ENCODE results near the gene CDC42EP4. TPM values are rescaled to one million over a fixed set of nuclear protein-coding genes. Genes with fewer than 3 reads are reported as not detected.

CDC42EP4 gene
- total and polyA plus RNA-seq, 2 donors = 24.0 to 56.2 TPM

DNA sequence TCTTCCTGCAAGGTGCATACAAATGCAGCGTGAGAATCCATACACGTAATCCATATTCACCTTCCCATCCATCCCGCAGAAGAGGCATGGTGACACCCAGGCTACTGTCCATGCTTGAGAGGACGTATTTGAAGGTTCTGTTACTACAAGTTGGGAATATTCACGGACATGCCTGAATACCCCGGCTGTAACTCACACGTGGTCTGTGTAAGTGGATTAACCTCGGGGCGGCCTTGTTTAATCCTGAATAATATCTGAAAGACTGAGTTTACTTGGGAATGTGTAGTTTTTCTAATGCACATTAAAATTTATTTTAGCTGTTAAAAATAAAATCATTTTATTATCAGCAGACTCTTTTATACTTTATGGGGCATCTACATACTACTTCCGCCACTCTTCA is 63.3 kb downstream of the CDC42EP4 start:
- no peak overlapping the region for H3K4me3 ChIP-seq (ENCODE audit: low read depth, low read length)
- H3K4me1 ChIP-seq (ENCODE audit: insufficient read depth) = no peaks in the 10 kb centered on the region
- 89% methylated on average over 10 of the region's 10 CpGs for WGBS
- DNase-seq (ENCODE audit: extremely low spot score) = no peak
- H3K27ac ChIP-seq (ENCODE audit: low read depth) = no peak overlapping the region
- H3K36me3 ChIP-seq (ENCODE audit: insufficient read depth) = no peaks in the 10 kb centered on the region

DNA sequence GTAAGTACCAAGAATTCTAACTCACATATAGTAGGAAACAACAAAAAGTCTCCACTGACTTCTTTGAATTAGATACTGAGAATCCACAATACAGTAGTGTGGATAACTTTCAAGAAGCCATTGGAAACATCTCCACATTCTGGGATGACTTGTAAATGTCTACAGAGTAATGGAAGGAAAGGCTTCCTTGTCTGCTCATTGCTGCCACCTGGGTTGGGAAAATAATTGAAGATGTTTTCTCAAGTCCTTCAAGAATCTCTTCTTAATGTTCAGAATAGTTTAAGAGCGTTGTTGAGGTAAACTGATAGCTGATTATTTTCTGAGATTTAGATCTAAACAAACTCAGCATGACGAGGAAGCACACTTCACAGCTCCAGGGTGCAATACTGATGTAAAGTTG is 64.1 kb downstream of the CDC42EP4 start:
- 88% methylated on average over 2 of the region's 2 CpGs for WGBS
- Histone ChIP-seq H3K36me3 (ENCODE audit: insufficient read depth) (no peaks in the 10 kb centered on the region), H3K4me3 (ENCODE audit: low read depth, low read length) (no peak overlapping the region), H3K4me1 (ENCODE audit: insufficient read depth) (no peaks in the 10 kb centered on the region), H3K27ac (ENCODE audit: low read depth) (no peak overlapping the region)
- no peak for DNase-seq (ENCODE audit: extremely low spot score)

DNA sequence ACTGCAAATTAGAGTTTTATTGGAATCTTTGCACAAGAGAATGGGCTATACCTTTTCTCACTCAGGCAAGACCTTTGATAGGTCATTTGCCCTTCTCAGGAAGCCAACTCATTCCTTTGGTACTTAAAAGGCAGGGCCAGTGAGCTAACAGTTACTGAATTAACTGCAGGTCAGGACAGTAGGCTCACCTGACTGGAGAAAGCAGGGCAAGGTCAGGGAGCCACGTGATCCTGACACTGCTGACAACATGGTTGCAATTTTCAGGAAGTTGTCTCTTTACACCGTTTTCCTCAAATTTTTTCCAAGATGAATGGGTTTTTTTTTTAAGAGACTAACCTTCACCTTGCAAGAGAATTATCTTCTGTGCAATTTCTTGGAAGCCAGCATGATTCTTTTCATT is 71.2 kb downstream of the CDC42EP4 start:
- no peak for DNase-seq (ENCODE audit: extremely low spot score)
- no peak overlapping the region for H3K4me3 ChIP-seq (ENCODE audit: low read depth, low read length)
- WGBS = 67% methylated on average over 2 of the region's 2 CpGs
- no peak overlapping the region for H3K27ac ChIP-seq (ENCODE audit: low read depth)
- H3K4me1 ChIP-seq (ENCODE audit: insufficient read depth) = no peaks in the 10 kb centered on the region
- peaks cover 3% of the 10 kb centered on the region for H3K36me3 ChIP-seq (ENCODE audit: insufficient read depth)

DNA sequence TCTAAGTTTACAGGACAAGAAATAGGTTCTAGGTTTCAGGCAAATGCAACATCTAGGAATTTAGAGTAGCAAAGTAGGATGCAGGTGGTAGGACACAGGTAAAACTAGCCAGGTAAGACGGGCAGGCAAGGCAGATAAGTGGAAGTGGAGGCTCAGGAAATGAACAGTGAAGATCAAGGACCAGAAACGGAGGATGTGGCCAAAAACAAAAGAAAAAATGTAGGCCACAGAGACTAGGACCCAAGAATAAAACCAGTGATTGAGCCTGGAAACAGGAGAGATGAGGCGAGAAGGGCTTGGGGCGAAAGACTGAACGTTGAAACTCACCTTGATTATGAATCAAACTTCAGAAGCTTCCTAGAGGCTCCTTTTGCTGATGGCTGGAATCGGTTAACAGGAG is 74.1 kb downstream of the CDC42EP4 start:
- WGBS = 72% methylated on average over 6 of the region's 6 CpGs
- Histone ChIP-seq H3K4me3 (ENCODE audit: low read depth, low read length) (no peak overlapping the region), H3K27ac (ENCODE audit: low read depth) (no peak overlapping the region), H3K4me1 (ENCODE audit: insufficient read depth) (no peaks in the 10 kb centered on the region), H3K36me3 (ENCODE audit: insufficient read depth) (peaks cover 3% of the 10 kb centered on the region)
- no peak for DNase-seq (ENCODE audit: extremely low spot score)

DNA sequence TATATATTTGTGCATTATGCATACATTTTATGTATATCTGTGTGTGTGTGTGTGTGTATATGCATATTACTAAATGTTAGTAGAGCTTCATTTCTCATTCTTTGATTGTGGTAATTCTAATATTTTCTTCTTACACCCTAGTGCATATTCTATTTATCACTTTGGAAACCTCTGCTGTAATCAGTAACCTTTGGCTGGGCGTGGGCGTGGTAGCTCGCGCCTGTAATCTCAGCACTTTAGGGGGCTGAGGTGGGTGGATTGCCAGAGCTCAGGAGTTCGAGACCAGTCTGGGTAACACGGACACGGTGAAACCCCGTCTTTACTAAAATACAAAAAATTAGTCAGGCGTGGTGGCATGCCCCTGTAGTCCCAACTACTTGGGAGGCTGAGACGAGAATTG is 77.1 kb downstream of the CDC42EP4 start:
- Histone ChIP-seq H3K36me3 (ENCODE audit: insufficient read depth) (peaks cover 1% of the 10 kb centered on the region), H3K4me1 (ENCODE audit: insufficient read depth) (no peaks in the 10 kb centered on the region), H3K4me3 (ENCODE audit: low read depth, low read length) (no peak overlapping the region), H3K27ac (ENCODE audit: low read depth) (no peak overlapping the region)
- no peak for DNase-seq (ENCODE audit: extremely low spot score)
- 87% methylated on average over 10 of the region's 10 CpGs for WGBS

Other genes starting within 250 kb of the CDC42EP4 start
- gene SLC39A11, start 219.3 kb downstream of the CDC42EP4 start, total RNA-seq = 23.8 TPM
- 9.4 TPM for gene SLC39A11, start 219.3 kb downstream of the CDC42EP4 start, polyA plus RNA-seq
- gene SSTR2, start 147.0 kb downstream of the CDC42EP4 start, total RNA-seq = 1.3 TPM
- gene SSTR2, start 147.0 kb downstream of the CDC42EP4 start, polyA plus RNA-seq = 0.56 TPM
- gene COG1, start 118.9 kb downstream of the CDC42EP4 start, total RNA-seq = 19.1 TPM
- gene COG1, start 118.9 kb downstream of the CDC42EP4 start, polyA plus RNA-seq = 27.0 TPM
- gene CPSF4L, start 50.1 kb downstream of the CDC42EP4 start, total RNA-seq = 0.42 TPM
- gene CPSF4L, start 50.1 kb downstream of the CDC42EP4 start, polyA plus RNA-seq = not detected

Data from urinary bladder (tissue), 4 donors.